HFF-Myc (cell line): Measurements from ENCODE around the gene RSPH3.

Experiments used
- DNase-seq: peaks from one replicate; pipeline ENCODE4 v3.0.0-alpha.2; 2011; ENCODE audit warnings: low read depth; ENCODE audit errors: extremely low read depth
- H3K4me3 ChIP-seq: replicated peaks from 2 replicates; pipeline ENCODE4 v1.5.1; 2011; ENCODE audit warnings: low read depth, mild to moderate bottlenecking, control low read depth, low read length
- CTCF ChIP-seq: IDR thresholded peaks from 2 replicates; pipeline ENCODE4 v1.5.1; 2012; ENCODE audit warnings: mild to moderate bottlenecking, low read depth, low read length, control low read depth; ENCODE audit errors: missing control alignments

Gene RSPH3

GRCh38 chr6:158970640-158971275 is 29.2 kb downstream of the RSPH3 start:
- no peak for DNase-seq
- TF ChIP-seq CTCF: no peak
- no peak overlapping the region for H3K4me3 ChIP-seq

GRCh38 chr6:158969148-158969547 is 30.9 kb downstream of the RSPH3 start:
- no peak for DNase-seq
- TF ChIP-seq CTCF: no peak
- H3K4me3 ChIP-seq: no peak overlapping the region

GRCh38 chr6:158963020-158963808 is 36.8 kb downstream of the RSPH3 start:
- no peak overlapping the region for H3K4me3 ChIP-seq
- TF ChIP-seq CTCF: no peak
- no peak for DNase-seq

- no peak overlapping the region for H3K4me3 ChIP-seq
- TF ChIP-seq CTCF: no peak
Observed at GRCh38 chr6:158962371-158962770, 37.6 kb downstream of the RSPH3 start.

GRCh38 chr6:158960026-158960425 is 40.0 kb downstream of the RSPH3 start:
- H3K4me3 ChIP-seq: no peak overlapping the region
- no peak for DNase-seq
- no peak for TF ChIP-seq CTCF

More at GRCh38 chr6:158962371-158962770, 37.6 kb downstream of the RSPH3 start:
- DNase-seq: peak; percentile 21

GRCh38 chr6:158959552-158959951 is 40.5 kb downstream of the RSPH3 start:
- H3K4me3 ChIP-seq: no peak overlapping the region
- no peak for TF ChIP-seq CTCF
- DNase-seq: no peak
